Measurements from ENCODE around the gene FAM222A. TPM values are rescaled to one million over a fixed set of nuclear protein-coding genes. Genes with fewer than 3 reads are reported as not detected.

FAM222A gene
- total RNA-seq, 4 donors from 2014 or later: 0.54 to 3.7 (median 0.92) TPM

GRCh38 chr12:109678719-109679118 lies 34.9 kb upstream of the FAM222A start:
- no peaks in the 10 kb centered on the region for H3K36me3 ChIP-seq
- WGBS, 2 donors (ENCODE audit: low coverage in 1 of 2): 17% methylated on average over 3 of the region's 7 CpGs; no CpG with 5 or more reads in 1 of the 2 donors
- H3K4me1 ChIP-seq: peaks cover 0 to 9% (median 0%) of the 10 kb centered on the region in 3 donors

DNA sequence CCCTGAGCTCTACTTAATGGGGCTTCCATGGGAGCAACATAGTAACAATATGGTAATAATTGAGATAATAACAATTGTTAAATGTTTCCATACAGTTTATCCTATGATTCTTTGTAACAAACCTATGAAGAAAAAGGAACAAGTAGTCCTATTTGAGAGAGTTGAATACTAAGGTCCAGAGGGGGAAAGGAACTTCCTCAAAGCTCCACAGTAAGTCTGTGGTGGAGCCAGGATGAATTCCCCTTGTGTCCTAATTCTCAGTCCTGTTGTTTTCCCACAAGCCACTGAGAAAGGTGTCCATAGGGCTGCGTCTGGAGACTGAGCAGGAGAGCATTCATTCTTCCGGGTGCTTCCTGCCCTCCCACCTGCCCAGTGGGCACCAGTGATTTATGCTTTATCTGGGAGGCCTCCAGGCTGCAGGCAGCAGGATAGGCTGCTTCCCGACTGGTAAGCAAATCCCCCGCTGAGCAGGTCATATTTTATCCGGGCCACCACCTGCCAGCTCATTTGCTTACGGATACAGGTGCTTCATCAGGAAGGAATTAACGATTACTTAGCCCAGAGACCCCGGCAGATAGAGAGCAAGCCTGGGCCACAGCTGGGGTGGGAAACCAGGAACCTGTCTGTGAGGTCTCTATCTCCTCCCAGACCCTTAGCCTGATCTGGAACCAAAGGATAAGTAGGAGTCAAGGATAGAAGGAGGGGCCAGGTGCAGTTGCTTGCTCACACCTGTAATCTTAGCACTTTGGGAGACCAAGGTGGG lies 33.9 kb upstream of the FAM222A start:
- Histone ChIP-seq H3K36me3 (no peaks in the 10 kb centered on the region), H3K27me3 (no peaks in the 10 kb centered on the region), H3K4me3 (no peak overlapping the region), H3K4me1 (peaks cover 0 to 9% (median 0%) of the 10 kb centered on the region in 3 donors), H3K9me3 (no peaks in the 10 kb centered on the region), H3K27ac (no peak overlapping the region)
- no peak for ATAC-seq
- TF ChIP-seq POLR2AphosphoS5 (IDR thresholded peaks at IDR 0.05): no peak
- TF ChIP-seq EP300 (IDR thresholded peaks at IDR 0.05): no peak
- no peak for TF ChIP-seq POLR2A (IDR thresholded peaks at IDR 0.05)
- TF ChIP-seq CTCF (IDR thresholded peaks at IDR 0.05): no peak
- WGBS, 2 donors (ENCODE audit: low coverage in 1 of 2): 63% methylated on average over 2 of the region's 8 CpGs; no CpG with 5 or more reads in 1 of the 2 donors

More at GRCh38 chr12:109678719-109679118, 34.9 kb upstream of the FAM222A start:
- H3K27ac ChIP-seq: no peak overlapping the region
- H3K4me3 ChIP-seq: no peak overlapping the region
- ATAC-seq: no peak
- no peak for TF ChIP-seq POLR2A (IDR thresholded peaks at IDR 0.05)
- TF ChIP-seq POLR2AphosphoS5 (IDR thresholded peaks at IDR 0.05): no peak
- TF ChIP-seq EP300 (IDR thresholded peaks at IDR 0.05): no peak
- TF ChIP-seq CTCF (IDR thresholded peaks at IDR 0.05): no peak
- H3K27me3 ChIP-seq: no peaks in the 10 kb centered on the region
- no peaks in the 10 kb centered on the region for H3K9me3 ChIP-seq

DNA sequence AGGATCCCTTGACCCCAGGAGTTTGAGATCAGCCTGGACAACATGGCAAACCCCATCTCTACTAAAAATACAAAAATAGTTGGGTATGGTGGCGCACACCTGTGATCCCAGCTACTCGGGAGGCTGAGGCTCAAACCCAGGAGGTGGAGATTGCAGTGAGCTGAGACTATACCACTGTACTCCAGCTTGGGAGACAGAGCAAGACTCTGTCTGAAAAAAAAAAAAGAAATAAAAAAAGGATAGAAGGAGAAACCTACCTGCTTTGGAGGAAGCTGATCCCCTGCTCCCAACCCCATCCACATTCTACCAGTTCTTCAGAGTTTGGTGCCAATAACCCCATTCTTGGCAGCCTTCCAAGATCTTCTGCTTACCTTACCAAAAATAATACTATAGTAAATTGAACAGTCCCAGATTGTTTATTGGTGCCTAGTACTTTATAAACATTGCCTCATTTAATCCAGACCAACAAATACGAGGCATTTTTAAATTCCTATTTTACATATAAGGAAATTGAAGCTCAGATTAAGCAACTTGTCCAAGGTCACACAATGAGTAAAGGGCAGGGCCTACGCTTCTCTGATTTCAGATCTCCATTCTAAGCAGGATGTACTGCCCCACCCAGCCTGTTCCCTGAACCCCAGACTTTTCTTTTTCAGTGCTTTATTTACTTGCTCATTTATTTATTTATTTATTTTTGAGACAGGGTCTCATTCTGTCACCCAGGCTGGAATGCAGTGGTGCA lies 33.2 kb upstream of the FAM222A start:
- Histone ChIP-seq H3K36me3 (no peaks in the 10 kb centered on the region), H3K4me1 (peaks cover 0 to 9% (median 0%) of the 10 kb centered on the region in 3 donors), H3K4me3 (no peak overlapping the region), H3K27ac (no peak overlapping the region), H3K9me3 (no peaks in the 10 kb centered on the region), H3K27me3 (no peaks in the 10 kb centered on the region)
- no peak for ATAC-seq
- TF ChIP-seq CTCF (IDR thresholded peaks at IDR 0.05): no peak
- no peak for TF ChIP-seq POLR2A (IDR thresholded peaks at IDR 0.05)
- no peak for TF ChIP-seq POLR2AphosphoS5 (IDR thresholded peaks at IDR 0.05)
- TF ChIP-seq EP300 (IDR thresholded peaks at IDR 0.05): no peak
- 70 to 71% methylated on average over 4 of the region's 4 CpGs for WGBS, 2 donors (ENCODE audit: low coverage in 1 of 2)

- no peak for ATAC-seq
These were observed 31.5 kb upstream of the FAM222A start for GRCh38 chr12:109681986-109682707.

More at GRCh38 chr12:109681986-109682707, 31.5 kb upstream of the FAM222A start:
- Histone ChIP-seq H3K4me1 (peaks cover 0 to 9% (median 0%) of the 10 kb centered on the region in 3 donors), H3K27ac (no peak overlapping the region), H3K36me3 (no peaks in the 10 kb centered on the region), H3K9me3 (no peaks in the 10 kb centered on the region), H3K4me3 (no peak overlapping the region), H3K27me3 (no peaks in the 10 kb centered on the region)
- 63 to 72% methylated on average over 3 to 5 of the region's 7 CpGs for WGBS, 2 donors (ENCODE audit: low coverage in 1 of 2)
- TF ChIP-seq CTCF (IDR thresholded peaks at IDR 0.05) (no peak), EP300 (IDR thresholded peaks at IDR 0.05) (no peak), POLR2AphosphoS5 (IDR thresholded peaks at IDR 0.05) (no peak), POLR2A (IDR thresholded peaks at IDR 0.05) (no peak)

Measured in gastroesophageal sphincter (tissue), 4 donors.